HL-60/S4 (cell line): Measurements from ENCODE around the gene BBS1.

ENCODE experiments used
- in situ Hi-C: fragments of 300-500 bp; cut with MboI; formaldehyde crosslinking; loops from 2 replicates; pipeline ENCODE4 v1.14.3; 2022; ENCODE audit warnings: low sequenced_read_pairs

The BBS1 gene

DNA sequence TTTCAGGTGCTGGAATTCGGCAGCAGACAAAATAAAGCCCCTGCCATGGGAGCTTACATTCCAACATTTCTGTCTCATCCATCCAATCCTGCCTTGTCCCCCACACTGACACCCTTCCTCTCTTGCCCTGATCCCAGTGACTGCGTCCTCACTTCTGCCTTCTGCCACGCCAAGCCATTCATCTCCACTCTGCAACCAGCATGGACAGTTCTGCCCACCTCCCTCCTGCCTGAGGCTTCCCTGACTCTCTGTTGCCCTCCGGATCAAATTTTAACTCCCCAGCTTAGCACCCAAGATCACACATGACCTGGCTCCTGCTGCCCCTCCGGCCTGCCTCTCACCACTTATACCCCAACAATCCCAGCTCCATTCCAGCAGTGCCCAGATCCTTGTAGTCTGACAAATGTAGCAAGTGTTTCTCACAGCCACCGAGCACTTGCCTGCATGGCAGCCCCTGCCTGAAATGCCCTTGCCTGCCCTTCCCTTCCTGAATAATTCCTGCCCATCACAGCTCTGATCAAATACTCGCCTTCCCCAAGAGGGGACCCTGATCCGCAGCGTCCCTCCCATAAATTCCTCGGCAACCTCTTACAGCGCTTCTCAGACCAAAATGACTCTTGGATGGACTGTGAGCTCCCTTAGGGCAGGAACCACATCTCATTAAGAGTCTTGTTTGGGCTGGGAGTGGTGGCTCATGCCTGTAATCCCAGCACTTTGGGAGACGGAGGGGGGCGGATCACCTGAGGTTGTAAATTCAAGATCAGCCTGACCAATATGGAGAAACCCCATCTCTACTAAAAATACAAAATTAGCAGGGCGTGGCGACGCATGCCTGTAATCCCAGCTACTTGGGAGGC is 38.6 kb downstream of the BBS1 start:
- in situ Hi-C loops = no loop called here

- in situ Hi-C loops = no loop called here
These were observed 39.3 kb downstream of the BBS1 start for GRCh38 chr11:66549696-66550095.

GRCh38 chr11:66550887-66551286 is 40.5 kb downstream of the BBS1 start:
- in situ Hi-C loops = no loop called here

GRCh38 chr11:66554602-66555001 is 44.2 kb downstream of the BBS1 start:
- in situ Hi-C loops = no loop called here

- in situ Hi-C loops = no loop called here
These were observed 45.0 kb downstream of the BBS1 start for GRCh38 chr11:66555416-66555815.

DNA sequence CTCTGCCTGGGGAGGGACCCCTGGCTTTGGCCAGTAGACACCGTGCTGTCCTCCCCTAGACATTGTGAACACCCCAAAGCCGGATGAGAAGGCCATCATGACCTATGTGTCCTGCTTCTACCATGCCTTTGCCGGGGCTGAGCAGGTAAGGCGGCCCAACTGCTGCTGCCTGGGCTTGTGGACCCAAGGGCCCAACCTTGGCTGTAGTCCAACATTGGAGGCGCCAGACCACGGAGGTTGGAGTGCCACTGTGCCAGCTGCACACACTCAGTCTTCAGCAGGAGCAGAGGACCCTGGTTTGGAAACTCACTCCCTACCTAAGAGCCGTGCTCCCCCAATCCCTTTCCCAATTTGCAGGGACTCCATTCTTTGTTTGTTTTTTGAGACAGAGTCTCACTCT is 45.7 kb downstream of the BBS1 start:
- in situ Hi-C loops = no loop called here

DNA sequence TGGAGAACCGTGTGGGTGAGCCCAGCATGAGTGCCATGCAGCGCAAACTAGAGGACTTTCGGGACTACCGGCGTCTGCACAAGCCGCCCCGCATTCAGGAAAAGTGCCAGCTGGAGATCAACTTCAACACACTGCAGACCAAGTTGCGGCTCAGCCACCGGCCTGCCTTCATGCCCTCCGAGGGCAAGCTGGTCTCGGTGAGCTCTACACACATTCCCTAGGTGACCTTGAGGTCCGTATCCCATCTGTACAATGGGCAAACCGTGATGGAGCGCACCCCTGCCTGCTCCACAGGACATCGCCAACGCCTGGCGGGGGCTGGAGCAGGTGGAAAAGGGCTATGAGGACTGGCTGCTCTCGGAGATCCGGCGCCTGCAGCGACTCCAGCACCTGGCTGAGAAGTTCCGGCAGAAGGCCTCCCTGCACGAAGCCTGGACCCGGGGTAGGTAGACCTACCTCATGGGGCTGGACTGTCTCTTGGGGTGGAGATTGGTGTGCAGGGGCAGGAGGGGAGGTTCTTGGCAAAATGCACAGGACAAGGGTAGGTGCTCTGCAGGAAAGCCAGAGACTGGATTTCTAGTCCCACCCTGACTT is 47.4 kb downstream of the BBS1 start:
- in situ Hi-C loops = no loop called here

DNA sequence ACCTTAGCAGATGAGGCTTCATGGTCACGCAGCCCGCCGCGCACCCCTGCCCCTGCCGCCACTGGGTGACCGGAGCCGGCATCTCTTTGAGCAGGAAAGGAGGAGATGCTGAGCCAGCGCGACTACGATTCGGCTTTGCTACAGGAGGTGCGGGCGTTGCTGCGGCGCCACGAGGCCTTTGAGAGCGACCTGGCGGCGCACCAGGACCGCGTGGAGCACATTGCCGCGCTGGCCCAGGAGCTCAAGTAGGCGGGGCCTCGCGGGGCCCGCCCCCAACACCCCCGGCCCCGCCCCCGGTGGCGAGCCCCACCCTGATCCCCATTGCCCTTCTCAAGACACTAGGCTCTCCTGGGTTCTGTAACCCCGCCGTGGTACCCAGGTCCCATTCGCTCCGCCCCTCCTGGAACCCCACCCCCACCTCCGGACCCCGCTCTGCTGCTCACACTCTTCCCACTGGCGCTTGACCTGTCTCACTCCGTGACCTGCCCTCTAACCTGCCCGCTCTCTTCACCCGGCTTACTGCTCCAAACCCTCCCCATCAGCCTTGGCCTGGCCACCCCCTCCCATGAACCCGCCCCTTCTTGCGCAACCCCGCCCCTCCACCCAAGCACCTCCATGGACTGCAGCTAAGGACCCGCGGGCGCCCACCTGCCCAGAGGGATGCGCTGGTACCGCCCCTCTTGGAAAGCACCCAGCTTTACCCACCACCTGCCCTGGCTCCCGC is 48.9 kb downstream of the BBS1 start:
- in situ Hi-C loops = no loop called here

- in situ Hi-C loops = no loop called here
These were observed 49.6 kb downstream of the BBS1 start for GRCh38 chr11:66559866-66560676.

GRCh38 chr11:66561178-66561974 is 50.9 kb downstream of the BBS1 start:
- in situ Hi-C loops = no loop called here

GRCh38 chr11:66561975-66562248 is 51.5 kb downstream of the BBS1 start:
- in situ Hi-C loops = no loop called here

- in situ Hi-C loops = no loop called here
These were observed 51.8 kb downstream of the BBS1 start for GRCh38 chr11:66562275-66562674.

GRCh38 chr11:66562907-66563583 is 52.6 kb downstream of the BBS1 start:
- in situ Hi-C loops = no loop called here

- in situ Hi-C loops = no loop called here
These were observed 53.4 kb downstream of the BBS1 start for GRCh38 chr11:66563832-66564231.

- in situ Hi-C loops = no loop called here
These were observed 54.1 kb downstream of the BBS1 start for GRCh38 chr11:66564538-66564937.

DNA sequence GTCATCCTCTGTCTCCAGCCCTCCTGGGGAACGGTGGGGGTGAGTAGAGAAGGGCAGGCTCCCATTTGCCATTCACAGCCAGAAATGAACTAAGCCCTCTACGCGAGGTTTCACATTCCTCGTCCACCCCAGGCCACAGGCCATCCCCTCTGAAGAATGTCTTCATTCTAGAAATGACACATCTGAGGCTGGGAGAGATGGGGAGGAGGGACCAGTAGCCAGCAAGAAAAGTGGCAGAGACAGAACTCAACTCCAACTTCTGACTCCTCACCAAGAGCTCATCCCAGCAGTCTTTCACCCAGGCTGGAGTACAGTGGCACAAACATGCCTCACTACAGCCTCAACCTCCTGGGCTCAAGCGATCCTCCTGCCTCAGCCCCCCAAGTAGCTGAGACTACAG is 54.5 kb downstream of the BBS1 start:
- in situ Hi-C loops = no loop called here

- in situ Hi-C loops = no loop called here
These were observed 55.8 kb downstream of the BBS1 start for GRCh38 chr11:66566221-66566620.

DNA sequence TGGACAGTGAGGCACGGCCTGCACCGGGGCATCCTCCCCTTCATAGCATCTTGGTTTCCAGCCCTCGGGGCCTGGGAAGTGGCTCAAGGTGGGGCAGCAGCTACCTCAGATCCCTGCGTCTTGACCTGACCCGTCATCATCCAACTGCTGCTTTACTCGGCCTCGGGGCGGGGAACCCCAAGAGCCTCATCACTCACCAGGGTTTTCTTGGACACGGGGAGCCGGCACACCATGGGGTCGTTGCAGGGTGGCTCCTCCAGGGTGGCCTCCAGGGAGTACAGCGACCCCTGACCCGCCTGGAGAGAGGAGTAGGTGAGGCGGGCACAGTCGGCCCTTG is 57.3 kb downstream of the BBS1 start:
- in situ Hi-C loops = no loop called here

- in situ Hi-C loops = no loop called here
These were observed 57.9 kb downstream of the BBS1 start, which contains the start of gene CTSF for GRCh38 chr11:66568124-66568916. Gene CTSF, minus strand, starts transcription at chr11:66568606. Its CDS starts 120 bp downstream, at chr11:66568486.
